Colonic mucosa (tissue), 4 donors: ENCODE data around the gene TNRC6A. TPM values are rescaled to one million over a fixed set of nuclear protein-coding genes. Genes with fewer than 3 reads are reported as not detected.
"Not testable (repeated sequence)": the region's sequence is repeated elsewhere in the genome, so short reads cannot be mapped to it uniquely, and the experiment has no call there.

Experiments used
- DNase-seq: peaks from one replicate; pipeline ENCODE4 v3.0.0-alpha.2; 2020
- H3K27ac ChIP-seq: fragments of 200-600 bp; one replicate; pipeline ENCODE4 v1.8.0; 2021
- H3K27me3 ChIP-seq: fragments of 200-600 bp; one replicate; pipeline ENCODE4 v1.8.0; 2021
- H3K36me3 ChIP-seq: fragments of 200-600 bp; one replicate; pipeline ENCODE4 v1.8.0; 2021
- H3K4me1 ChIP-seq: fragments of 200-600 bp; one replicate; pipeline ENCODE4 v1.8.0; 2021; ENCODE audit warnings: mild to moderate bottlenecking
- H3K4me3 ChIP-seq: fragments of 200-600 bp; one replicate; pipeline ENCODE4 v1.8.0; 2021
- H3K9ac ChIP-seq, 2 donors: one replicate each; pipeline ENCODE4 v1.7.0; 2013; ENCODE audit warnings: control low read depth in 2 of 2, low read depth in 2 of 2, low read length in 2 of 2
- H3K9me3 ChIP-seq: fragments of 200-600 bp; one replicate; pipeline ENCODE4 v1.8.0; 2021
- intact Hi-C: fragments of 100-400 bp; cut with DNase I; formaldehyde crosslinking; loops from one replicate; pipeline ENCODE4 v1.14.1; 2022
- total RNA-seq, 2 donors: library from RNA; stranded (reverse); fragmentation: NEBNext Ultra II Directional in 1 of 2; extraction: Animal tissue kit (Norgen Biotek cat#: 25700) in 1 of 2; gene quantifications; one replicate each; pipeline ENCODE4 v1.2.1, GENCODE V29; 2021
- TF ChIP-seq, protein P1 (sequence below): fragments of 200-600 bp; IDR thresholded peaks from one replicate; pipeline ENCODE4 v1.8.0; 2022; ENCODE audit warnings: antibody characterized with exemption, mild to moderate bottlenecking
- donor health status: healthy.
- donor health status: DM: no; HTN: no; CAD: no.
- donor health status: DM: no; HTN: no; CAD: no.

Gene TNRC6A
- total RNA-seq, 2 donors from 2014 or later = 32.8 to 33.2 TPM

DNA sequence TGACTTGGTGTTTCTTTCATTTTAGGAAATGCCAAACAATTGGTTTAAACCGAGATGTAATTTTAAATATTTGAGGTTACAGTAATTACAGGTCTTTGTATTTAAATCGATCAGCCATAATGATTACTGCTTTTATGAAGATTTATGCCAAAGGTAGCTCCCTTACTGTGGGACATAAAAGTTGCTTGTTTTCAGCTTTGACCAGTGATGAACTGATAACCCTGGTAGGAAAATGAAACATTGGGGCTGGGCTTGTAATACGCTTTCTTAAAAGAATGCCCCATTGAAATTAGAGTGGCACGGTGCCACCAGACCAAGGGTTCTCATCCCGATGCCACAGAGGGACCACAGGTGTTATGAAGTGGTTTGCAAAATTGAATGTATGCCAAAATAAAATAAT, 7.3 kb downstream of the TNRC6A start:
- intact Hi-C loops = loop anchor here (10.0 kb wide), 1 partner anchor 192 kb away; no protein-coding TSS in a partner anchor
- H3K4me3 ChIP-seq = no peak overlapping the region
- TF ChIP-seq, protein P1, sequence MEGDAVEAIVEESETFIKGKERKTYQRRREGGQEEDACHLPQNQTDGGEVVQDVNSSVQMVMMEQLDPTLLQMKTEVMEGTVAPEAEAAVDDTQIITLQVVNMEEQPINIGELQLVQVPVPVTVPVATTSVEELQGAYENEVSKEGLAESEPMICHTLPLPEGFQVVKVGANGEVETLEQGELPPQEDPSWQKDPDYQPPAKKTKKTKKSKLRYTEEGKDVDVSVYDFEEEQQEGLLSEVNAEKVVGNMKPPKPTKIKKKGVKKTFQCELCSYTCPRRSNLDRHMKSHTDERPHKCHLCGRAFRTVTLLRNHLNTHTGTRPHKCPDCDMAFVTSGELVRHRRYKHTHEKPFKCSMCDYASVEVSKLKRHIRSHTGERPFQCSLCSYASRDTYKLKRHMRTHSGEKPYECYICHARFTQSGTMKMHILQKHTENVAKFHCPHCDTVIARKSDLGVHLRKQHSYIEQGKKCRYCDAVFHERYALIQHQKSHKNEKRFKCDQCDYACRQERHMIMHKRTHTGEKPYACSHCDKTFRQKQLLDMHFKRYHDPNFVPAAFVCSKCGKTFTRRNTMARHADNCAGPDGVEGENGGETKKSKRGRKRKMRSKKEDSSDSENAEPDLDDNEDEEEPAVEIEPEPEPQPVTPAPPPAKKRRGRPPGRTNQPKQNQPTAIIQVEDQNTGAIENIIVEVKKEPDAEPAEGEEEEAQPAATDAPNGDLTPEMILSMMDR = no peak
- no peak overlapping the region for H3K9ac ChIP-seq
- DNase-seq = no peak
- H3K27ac ChIP-seq = no peak overlapping the region
- H3K4me1 ChIP-seq = no peaks in the 10 kb centered on the region
- H3K27me3 ChIP-seq = no peaks in the 10 kb centered on the region
- H3K36me3 ChIP-seq = no peaks in the 10 kb centered on the region
- H3K9me3 ChIP-seq = no peaks in the 10 kb centered on the region

DNA sequence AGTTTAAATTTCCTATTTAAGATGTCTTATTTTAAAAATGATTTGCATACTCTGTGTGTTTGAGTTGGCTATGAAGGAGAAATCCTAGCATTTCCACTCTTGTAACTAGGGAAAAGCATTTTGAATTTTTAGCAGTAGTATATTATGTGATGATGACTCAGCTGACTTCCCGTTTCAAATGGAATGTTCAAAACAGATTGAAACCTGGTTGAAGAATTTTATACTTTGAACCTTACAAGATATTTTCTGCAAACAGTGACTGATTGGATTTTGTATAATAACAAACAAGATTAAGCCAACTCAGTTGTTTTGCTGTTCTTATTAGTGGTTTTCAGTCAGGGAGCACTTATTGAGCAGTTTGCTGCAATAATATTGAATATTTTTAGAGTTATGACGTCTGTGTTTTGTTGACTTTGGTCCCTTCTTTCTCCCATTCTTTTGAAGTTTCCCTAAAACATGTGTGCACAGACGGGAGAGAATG, 8.0 kb downstream of the TNRC6A start:
- no peak overlapping the region for H3K27ac ChIP-seq
- no peaks in the 10 kb centered on the region for H3K27me3 ChIP-seq
- intact Hi-C loops = loop anchor here (10.0 kb wide), 1 partner anchor 193 kb away; no protein-coding TSS in a partner anchor
- H3K4me3 ChIP-seq = no peak overlapping the region
- no peaks in the 10 kb centered on the region for H3K9me3 ChIP-seq
- no peak for DNase-seq
- H3K9ac ChIP-seq = no peak overlapping the region
- no peaks in the 10 kb centered on the region for H3K36me3 ChIP-seq
- H3K4me1 ChIP-seq = no peaks in the 10 kb centered on the region
- TF ChIP-seq, protein P1 = no peak

DNA sequence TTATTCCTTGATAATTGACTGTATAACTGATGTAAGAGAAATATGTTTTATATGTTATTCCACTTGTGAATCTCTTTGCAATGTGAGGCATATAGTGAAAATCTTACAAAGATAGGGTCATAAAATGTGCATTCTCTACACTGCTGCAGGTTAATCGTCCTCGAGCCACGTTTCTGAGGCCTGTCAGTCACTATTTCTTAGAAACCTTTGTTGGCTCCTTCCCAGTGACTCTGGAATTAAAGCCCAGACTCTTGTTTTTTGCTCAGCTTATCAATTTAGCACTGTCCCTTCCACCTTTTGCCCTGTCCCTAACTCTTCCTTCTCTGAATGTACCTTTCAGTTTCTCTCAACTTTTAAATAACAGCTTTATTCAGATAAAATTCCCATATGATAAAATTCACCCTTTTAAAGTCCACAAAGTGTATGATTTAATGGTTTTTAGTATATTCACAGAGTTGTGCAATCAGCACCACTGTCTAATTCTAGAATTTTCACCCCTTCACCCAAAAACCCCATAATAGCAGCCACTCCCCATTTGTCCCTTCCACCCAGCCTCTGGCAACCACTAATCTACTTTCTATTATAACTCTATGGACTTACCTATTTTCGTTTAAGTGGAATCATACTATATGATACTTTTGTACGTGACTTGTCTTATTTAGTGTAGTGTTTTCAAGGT, 8.6 kb downstream of the TNRC6A start:
- no peak for DNase-seq
- intact Hi-C loops = loop anchor here (10.0 kb wide), 1 partner anchor 193 kb away; no protein-coding TSS in a partner anchor
- Histone ChIP-seq H3K4me3 (no peak overlapping the region), H3K9ac (no peak overlapping the region), H3K27me3 (no peaks in the 10 kb centered on the region), H3K27ac (no peak overlapping the region), H3K4me1 (no peaks in the 10 kb centered on the region), H3K36me3 (no peaks in the 10 kb centered on the region), H3K9me3 (no peaks in the 10 kb centered on the region)
- TF ChIP-seq, protein P1 = no peak

DNA sequence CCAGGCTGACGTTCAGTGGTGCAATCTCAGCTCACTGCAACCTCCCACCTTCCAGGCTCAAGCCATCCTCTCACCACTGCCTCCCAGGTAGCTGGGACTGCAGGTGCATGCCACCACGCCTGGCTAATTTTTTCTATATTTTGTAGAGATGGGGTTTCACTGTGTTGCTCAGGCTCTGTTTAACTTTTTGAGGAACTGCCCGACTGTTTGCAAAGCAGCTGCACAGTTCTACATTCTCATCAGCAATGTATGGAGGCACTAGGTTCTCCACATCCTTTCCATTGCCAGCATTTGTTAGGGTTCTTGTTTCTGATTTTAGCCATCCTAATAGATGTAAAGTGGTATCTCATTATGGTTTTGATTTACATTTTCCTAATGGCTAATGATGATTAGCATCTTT, 9.4 kb downstream of the TNRC6A start:
- intact Hi-C loops = loop anchor here (10.0 kb wide), 1 partner anchor 194 kb away; no protein-coding TSS in a partner anchor
- Histone ChIP-seq H3K36me3 (no peaks in the 10 kb centered on the region), H3K27me3 (no peaks in the 10 kb centered on the region), H3K9ac (no peak overlapping the region), H3K4me1 (no peaks in the 10 kb centered on the region), H3K27ac (no peak overlapping the region), H3K4me3 (no peak overlapping the region), H3K9me3 (no peaks in the 10 kb centered on the region)
- no peak for DNase-seq
- TF ChIP-seq, protein P1 = no peak

DNA sequence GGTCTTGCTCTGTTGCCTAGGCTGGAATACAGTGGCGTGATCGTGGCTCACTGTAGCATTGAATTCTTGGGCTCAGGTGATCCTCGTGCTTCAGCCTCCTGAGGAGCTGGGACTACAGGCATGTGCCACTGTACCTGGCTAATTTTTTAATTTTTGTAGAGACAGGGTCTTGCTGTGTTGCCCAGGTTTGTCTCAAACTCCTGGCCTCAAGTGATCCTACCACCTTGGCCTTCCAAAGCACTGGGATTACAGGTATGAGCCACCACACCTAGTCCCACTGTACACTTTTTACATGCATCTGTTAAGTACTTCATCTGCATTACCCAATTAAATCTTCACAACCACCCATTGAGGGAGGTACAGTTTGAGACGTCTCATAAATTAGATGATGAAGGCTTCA, 12.4 kb downstream of the TNRC6A start:
- no peaks in the 10 kb centered on the region for H3K4me1 ChIP-seq
- intact Hi-C loops = no loop called here

DNA sequence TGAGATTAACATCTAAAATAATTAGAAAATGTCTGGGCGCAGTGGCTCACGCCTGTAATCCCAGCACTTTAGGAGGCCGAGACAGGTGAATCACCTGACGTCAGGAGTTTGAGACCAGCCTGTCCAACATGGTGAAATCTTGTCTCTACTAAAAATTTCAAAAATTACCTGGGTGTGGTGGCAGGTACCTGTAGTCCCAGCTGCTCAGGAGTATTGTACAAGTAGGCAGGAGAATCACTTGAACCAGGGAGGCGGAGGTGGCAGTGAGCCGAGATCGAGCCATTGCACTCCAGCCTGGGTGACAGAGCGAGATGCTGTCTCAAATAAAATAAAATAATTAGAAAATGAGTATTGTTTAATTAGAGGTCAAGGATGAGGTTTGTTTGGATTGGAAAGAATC, 13.2 kb downstream of the TNRC6A start:
- H3K27me3 ChIP-seq, H3K4me3 ChIP-seq, H3K9ac ChIP-seq, H3K27ac ChIP-seq, H3K9me3 ChIP-seq, intact Hi-C loops, H3K4me1 ChIP-seq, H3K36me3 ChIP-seq, DNase-seq: not testable (repeated sequence)

More for the DNA sequence above, 12.4 kb downstream of the TNRC6A start:
- H3K9ac ChIP-seq = no peak overlapping the region
- H3K9me3 ChIP-seq = no peaks in the 10 kb centered on the region
- H3K36me3 ChIP-seq = no peaks in the 10 kb centered on the region
- TF ChIP-seq, protein P1 = no peak
- H3K27me3 ChIP-seq = no peaks in the 10 kb centered on the region
- H3K4me3 ChIP-seq = no peak overlapping the region
- H3K27ac ChIP-seq = no peak overlapping the region
- no peak for DNase-seq
